Activated CD4-positive, CD25-positive, alpha-beta regulatory T cell treated with anti-CD3 and anti-CD28 coated beads, Interleukin-2, amount 50 U/mL, for 72 hours (primary cell): Measurements from ENCODE around the gene ITGA8.
A peak's percentile ranks its signal among the peaks of the same experiment; 100 is the strongest.
"Not testable (repeated sequence)": the region's sequence is repeated elsewhere in the genome, so short reads cannot be mapped to it uniquely, and the experiment has no call there.

Experiments used
- DNase-seq: peaks from one replicate; pipeline ENCODE4 v3.0.0; 2021

The ITGA8 gene

GRCh38 chr10:15605740-15606369 is 113.9 kb downstream of the ITGA8 start:
- no peak for DNase-seq

- DNase-seq: no peak
These were observed 116.2 kb downstream of the ITGA8 start for GRCh38 chr10:15603446-15604011.

DNA sequence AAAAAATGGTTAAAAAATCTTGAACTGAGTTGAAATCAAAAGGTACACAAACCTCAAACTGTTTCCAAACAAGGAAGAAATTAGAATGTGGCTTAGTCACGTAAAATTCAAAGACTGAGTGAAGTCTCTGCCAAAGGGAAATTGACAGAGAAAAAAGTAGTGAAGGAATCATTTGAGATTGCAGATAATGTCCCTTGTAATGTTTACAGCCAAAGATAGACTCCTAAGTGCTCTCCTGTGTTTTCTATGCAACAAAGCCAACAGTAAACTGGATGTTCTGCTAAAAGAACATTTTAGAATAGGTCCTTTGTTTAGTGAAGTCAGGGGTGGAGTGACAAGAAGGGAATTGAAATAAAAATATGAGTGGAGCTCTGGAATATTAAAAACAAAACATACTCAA is 117.9 kb downstream of the ITGA8 start:
- DNase-seq: no peak

DNA sequence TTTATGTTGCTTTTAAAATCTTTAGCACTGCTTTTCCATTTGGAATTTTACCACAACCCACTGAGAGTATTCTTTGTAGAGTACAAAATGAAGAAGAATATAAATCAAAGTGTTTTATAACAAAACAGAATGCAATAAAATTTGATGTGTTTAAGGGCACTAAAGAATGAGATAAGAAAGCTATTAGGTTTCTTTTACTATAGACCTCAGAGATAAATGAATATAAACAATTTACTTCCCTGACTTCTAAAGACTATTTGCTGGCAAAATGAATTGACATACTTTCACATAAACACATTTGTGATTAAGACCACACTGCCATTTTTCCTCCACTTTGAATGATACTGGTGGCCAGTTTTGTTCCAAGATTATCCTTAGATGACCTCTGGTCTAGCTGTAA is 124.5 kb downstream of the ITGA8 start:
- DNase-seq: no peak

DNA sequence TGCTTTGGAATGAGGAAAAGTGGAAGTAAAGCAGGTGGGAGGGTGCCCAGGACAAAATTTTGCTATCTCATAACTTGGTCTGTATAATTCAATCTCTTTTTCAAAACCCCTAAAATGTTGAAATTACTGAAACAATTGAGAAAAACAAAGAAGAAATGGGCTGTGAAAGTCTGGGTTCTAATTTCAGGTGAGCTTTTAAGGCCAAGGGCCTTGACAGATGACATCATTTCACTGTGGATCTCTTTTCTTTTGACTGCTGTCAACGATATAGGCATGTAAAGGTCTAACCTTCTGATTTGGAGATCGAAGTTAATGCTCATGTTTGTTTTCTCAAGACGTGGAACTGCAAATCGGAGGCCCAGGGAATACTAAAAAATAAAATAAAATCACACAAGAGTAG is 127.8 kb downstream of the ITGA8 start:
- DNase-seq: no peak

GRCh38 chr10:15591431-15591830 is 128.3 kb downstream of the ITGA8 start:
- no peak for DNase-seq

DNA sequence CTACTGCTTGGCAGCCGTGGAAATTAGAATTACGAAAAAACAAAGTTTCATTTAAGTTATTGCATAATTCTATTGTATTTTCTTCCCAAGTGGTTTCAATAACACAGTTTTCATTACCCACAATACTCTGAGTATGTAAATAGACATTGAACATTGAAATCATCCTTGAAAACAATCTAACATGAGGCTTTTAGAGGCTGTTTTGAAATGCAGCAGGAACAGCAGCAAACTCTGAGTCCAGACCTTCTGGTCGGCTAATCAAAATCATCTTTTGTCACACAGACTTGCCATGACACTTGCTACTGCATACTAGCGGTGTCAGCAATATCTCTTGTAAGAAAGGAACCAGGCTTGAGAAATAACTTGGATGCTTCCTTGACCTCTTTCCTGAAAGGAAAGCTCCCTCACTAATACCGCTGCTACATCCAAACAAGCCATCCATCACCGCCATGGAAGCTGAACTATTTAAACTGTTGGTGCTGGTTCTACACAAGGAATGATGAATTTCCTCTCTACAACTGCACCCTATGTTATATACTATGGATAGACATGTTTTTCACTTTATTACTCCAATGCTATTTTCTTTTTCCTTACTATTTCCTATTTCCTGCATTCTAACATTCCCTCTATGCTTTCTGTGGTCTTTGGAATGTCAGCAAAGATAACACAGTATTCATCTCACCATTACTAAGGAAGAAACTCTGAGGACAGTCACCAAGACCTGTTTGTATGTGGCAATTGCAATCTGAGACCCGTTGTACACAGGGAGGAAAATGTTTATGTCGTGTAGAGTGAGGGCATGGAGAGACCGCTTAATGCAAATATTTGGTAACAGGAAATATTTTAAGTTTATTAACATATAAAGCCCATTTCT is 130.8 kb downstream of the ITGA8 start:
- DNase-seq: no peak

- DNase-seq: no peak
These were observed 131.6 kb downstream of the ITGA8 start for GRCh38 chr10:15588151-15588550.

DNA sequence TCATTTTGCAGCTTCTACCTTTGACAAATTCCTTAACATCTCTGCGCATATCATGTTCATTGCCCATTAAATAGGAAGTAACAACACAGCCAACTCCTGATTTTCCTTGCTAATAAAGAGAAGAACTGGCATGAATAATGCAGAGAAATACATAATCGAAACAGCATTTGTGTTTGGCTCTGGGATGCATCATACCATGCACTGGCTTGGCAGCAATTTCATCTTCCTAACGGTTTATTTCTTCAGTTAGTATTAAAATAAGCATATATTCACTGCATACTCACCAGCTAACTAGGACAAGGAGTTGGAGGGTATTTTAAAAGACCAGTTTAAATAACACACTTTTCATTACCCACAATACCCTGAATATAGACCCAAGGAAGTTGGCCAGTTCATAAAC is 132.5 kb downstream of the ITGA8 start:
- no peak for DNase-seq

DNA sequence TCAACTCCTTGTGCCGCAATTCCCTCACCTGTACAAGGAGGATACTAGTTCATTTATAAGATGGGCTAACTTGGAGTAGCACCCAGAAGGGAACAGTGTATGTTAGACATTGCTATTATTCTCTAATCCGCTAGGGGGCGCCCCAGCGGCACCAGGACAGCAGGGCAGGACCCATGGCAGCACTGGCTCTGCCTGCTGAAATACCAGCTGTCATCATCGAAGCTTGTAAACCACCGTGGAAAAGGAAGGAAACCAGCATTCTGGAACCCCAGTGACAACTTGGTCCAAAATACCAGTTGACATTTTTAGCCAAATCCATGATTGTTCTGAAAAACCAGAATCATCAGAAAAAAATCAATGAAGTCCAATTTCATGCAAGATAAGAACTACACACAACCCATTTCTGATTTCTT is 134.4 kb downstream of the ITGA8 start:
- peak; percentile 40 for DNase-seq

- DNase-seq: not testable (repeated sequence)
These were observed 136.8 kb downstream of the ITGA8 start for GRCh38 chr10:15582972-15583371.

- no peak for DNase-seq
These were observed 140.1 kb downstream of the ITGA8 start for GRCh38 chr10:15579605-15580004.

DNA sequence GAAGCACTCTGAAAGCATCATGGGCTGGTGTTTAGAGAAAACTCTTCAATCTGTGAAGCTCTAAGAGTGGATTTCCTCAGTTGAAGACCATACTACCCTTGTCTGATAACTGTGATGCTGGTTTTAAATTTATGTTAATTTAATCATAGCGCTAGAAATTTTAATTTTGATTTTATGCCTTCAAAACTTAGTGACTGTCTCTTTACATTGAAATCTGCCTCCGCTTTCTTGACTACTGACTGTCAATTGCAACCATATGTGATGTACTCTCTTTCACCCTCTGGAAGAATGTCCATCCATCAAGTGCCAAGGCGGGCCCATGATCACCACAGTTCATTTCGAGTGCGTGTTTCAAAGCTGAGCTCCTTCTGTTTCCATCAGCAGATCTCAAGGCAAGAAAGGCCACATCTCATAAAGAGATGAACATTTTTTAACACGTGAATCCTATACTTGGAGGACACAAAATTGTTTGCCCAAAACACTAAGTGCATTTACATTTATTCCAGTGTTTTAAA is 147.1 kb downstream of the ITGA8 start:
- no peak for DNase-seq

DNA sequence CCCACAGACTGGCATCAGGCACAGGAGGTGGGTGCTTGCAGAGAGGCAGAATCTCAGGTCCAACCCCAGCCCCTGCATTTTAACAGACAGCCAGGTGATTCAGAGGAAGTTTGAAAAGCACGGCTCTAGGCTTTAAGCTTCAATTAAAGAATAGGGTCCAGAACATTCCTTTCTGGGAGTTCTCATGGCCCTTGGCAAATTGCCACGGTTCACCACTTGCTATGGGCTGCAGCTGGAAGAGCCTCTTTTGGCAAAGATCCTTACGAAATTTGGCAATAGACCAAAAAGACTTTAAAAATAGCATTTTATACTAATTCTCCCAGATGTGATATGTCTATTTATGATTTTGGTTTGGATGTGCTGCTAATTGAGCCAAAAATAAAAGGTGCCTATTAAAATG is 148.1 kb downstream of the ITGA8 start:
- no peak for DNase-seq

DNA sequence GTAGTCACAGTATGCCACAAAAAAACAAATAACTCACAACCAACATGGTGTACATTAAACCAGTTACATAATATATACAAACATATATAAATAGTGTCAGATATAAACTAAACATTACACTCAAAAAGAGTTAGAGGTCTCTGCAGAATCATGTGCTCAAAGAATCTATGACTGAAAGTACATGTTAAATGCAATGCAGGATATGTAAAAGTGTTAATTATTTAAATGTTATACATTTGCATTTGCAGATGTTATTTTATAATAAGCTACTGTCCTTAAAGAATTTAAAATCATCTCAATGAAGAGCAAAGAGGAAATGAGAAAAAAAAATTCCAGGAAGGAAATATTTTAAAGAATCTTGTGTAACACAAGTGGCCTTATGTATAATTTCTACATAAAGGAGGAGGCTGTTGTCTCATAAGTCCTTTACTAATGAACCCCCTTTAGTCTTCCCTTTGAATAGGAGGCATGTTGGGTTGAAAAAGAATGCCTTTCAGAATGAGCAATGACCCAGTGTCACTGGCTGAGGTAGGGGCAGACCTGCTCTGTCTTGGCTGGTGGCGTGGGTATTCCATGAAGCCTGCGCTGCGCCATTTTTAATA is 148.9 kb downstream of the ITGA8 start:
- DNase-seq: no peak

- no peak for DNase-seq
These were observed 151.8 kb downstream of the ITGA8 start for GRCh38 chr10:15567952-15568351.

- no peak for DNase-seq
These were observed 156.5 kb downstream of the ITGA8 start for GRCh38 chr10:15563246-15563645.

DNA sequence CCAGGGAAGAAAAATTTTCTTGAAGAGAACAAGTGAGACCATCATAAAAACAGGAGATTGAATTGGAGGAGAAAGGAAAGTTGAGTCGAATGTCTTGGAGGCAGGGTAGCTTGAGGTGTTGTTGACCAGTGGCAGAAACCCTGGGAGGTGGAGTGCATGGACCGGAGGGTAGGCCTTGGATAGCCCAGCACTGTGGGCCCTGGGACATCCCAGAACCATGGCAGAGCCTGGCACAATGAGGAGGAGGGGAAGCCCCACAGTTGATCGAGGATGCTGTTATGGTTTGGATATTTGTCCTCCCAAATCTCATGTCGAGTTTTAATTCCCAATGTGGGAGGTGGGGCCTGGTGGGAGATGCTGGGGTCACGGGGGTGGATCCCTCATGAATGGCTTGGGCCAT is 157.1 kb downstream of the ITGA8 start:
- DNase-seq: no peak

- no peak for DNase-seq
These were observed 157.6 kb downstream of the ITGA8 start for GRCh38 chr10:15562116-15562515.

DNA sequence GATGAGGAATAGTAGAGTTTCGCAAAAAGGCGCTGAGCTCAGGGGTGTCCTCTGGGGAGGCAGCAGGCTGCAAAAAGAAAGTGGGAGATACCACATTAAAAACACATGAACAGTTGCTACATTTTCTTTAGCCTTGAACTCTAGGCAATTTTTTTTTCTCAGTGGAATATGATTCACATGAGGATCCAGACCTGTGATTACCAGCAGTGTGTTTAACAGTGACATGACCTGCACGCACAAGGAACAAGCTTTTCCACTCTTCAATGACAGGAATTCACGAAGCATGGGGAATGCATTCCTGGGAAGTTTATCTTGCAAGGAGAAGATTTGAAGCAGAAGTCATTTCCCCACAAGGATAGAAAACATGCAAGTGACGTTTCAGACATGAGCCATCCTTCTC is 161.6 kb downstream of the ITGA8 start:
- no peak for DNase-seq

GRCh38 chr10:15557168-15557567 is 162.6 kb downstream of the ITGA8 start:
- DNase-seq: not testable (repeated sequence)

GRCh38 chr10:15550950-15551349 is 168.8 kb downstream of the ITGA8 start:
- no peak for DNase-seq

GRCh38 chr10:15548331-15548730 is 171.4 kb downstream of the ITGA8 start:
- DNase-seq: no peak

GRCh38 chr10:15546606-15547005 is 173.1 kb downstream of the ITGA8 start:
- no peak for DNase-seq
